Stimulated activated CD8-positive, alpha-beta memory T cell treated with anti-CD3 and anti-CD28 coated beads, Interleukin-7, amount 100 ng/mL, for 48 hours (primary cell): ENCODE results near the gene NINL.
A peak's percentile ranks its signal among the peaks of the same experiment; 100 is the strongest.

ENCODE experiments used
- DNase-seq, 2 donors: peaks; one replicate each; pipeline ENCODE4 v3.0.0-alpha.2; 2020; ENCODE audit warnings: low read depth in 1 of 2; ENCODE audit errors: extremely low read depth in 1 of 2

Gene NINL

GRCh38 chr20:25437153-25437581, 148.2 kb downstream of the NINL start:
- no peak for DNase-seq

GRCh38 chr20:25424536-25424935, 160.8 kb downstream of the NINL start:
- no peak for DNase-seq

GRCh38 chr20:25422032-25422431, 163.3 kb downstream of the NINL start:
- DNase-seq, result no peak

- DNase-seq, result no peak
Measured at GRCh38 chr20:25421102-25421501, 164.2 kb downstream of the NINL start.

GRCh38 chr20:25418776-25419175, 166.6 kb downstream of the NINL start:
- no peak for DNase-seq

- DNase-seq, result no peak
Measured at GRCh38 chr20:25408890-25409289, 176.4 kb downstream of the NINL start.

GRCh38 chr20:25408170-25408547, 177.2 kb downstream of the NINL start:
- no peak for DNase-seq

- peak; percentile 72 to 84 for DNase-seq
Measured at GRCh38 chr20:25407311-25408169, 177.8 kb downstream of the NINL start, which contains the start of gene GINS1. Gene GINS1 (plus strand): TSS chr20:25407673. CDS start chr20:25407821, 148 bp downstream.
